ENCODE data around the gene AURKA. TPM values are rescaled to one million over a fixed set of nuclear protein-coding genes. Genes with fewer than 3 reads are reported as not detected.
"Not testable (repeated sequence)": the region's sequence is repeated elsewhere in the genome, so short reads cannot be mapped to it uniquely, and the experiment has no call there.

The AURKA gene
- total RNA-seq, 1 donor from 2014 or later = 42.3 TPM

GRCh38 chr20:56353356-56353755, 38.7 kb downstream of the AURKA start:
- intact Hi-C loops (cut with micrococcal nuclease) = no loop called here
- Mint-ChIP-seq H3K9me3 (no peaks in the 10 kb centered on the region), H3K36me3 (ENCODE audit: low read depth) (no peaks in the 10 kb centered on the region), H3K4me1 (peaks cover 3% of the 10 kb centered on the region), H3K27me3 (peaks cover 22% of the 10 kb centered on the region), H3K27ac (no peak overlapping the region), H3K4me3 (no peak overlapping the region)
- no peak for DNase-seq

DNA sequence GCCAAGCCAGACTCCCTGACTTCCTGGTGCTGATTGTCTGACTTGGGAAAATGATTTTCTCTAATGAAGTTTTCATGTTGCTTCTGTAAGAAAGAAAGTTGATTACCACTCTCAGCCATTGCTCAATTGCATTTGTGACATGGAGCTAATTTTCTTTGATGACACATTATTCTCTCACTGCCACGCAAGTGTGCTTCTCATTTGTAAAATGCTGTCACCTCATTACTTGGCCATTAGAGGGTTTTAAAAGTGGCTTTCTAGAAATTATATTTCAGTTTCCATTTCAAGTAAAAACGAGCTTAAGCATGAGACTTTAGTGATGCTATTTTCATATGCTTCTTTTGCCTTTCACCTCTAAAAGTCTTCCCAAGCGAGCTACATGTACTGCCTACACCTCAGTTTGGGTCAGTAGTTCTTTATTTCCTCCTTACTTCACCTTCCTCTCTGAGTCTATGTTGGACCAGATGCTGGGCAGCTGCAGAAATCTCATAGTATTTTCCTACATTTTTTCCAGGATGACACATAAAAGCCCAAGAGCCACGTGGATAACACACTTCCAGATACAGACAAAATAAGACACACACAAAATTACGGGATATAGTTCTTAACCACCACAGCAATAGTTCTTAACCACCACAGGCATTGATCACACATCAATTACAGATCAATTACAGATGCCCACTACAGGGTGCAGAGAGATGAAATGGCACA, 39.5 kb downstream of the AURKA start:
- Mint-ChIP-seq H3K4me1 (no peaks in the 10 kb centered on the region), H3K9me3 (no peaks in the 10 kb centered on the region), H3K27me3 (peaks cover 28% of the 10 kb centered on the region), H3K27ac (no peak overlapping the region), H3K36me3 (ENCODE audit: low read depth) (no peaks in the 10 kb centered on the region), H3K4me3 (no peak overlapping the region)
- intact Hi-C loops (cut with micrococcal nuclease) = no loop called here
- DNase-seq = no peak

GRCh38 chr20:56350842-56351241, 41.2 kb downstream of the AURKA start:
- no peak overlapping the region for H3K4me3 Mint-ChIP-seq
- DNase-seq = no peak
- H3K4me1 Mint-ChIP-seq = no peaks in the 10 kb centered on the region
- H3K27me3 Mint-ChIP-seq = peaks cover 27% of the 10 kb centered on the region
- intact Hi-C loops (cut with micrococcal nuclease) = no loop called here
- no peak overlapping the region for H3K27ac Mint-ChIP-seq
- no peaks in the 10 kb centered on the region for H3K36me3 Mint-ChIP-seq (ENCODE audit: low read depth)
- H3K9me3 Mint-ChIP-seq = no peaks in the 10 kb centered on the region

- Mint-ChIP-seq H3K27ac (no peak overlapping the region), H3K4me3 (no peak overlapping the region), H3K36me3 (ENCODE audit: low read depth) (no peaks in the 10 kb centered on the region), H3K4me1 (peaks cover 2% of the 10 kb centered on the region), H3K9me3 (no peaks in the 10 kb centered on the region), H3K27me3 (peaks cover 42% of the 10 kb centered on the region)
- no peak for DNase-seq
- intact Hi-C loops (cut with micrococcal nuclease) = no loop called here
Measured at GRCh38 chr20:56348746-56349145, 43.3 kb downstream of the AURKA start.

DNA sequence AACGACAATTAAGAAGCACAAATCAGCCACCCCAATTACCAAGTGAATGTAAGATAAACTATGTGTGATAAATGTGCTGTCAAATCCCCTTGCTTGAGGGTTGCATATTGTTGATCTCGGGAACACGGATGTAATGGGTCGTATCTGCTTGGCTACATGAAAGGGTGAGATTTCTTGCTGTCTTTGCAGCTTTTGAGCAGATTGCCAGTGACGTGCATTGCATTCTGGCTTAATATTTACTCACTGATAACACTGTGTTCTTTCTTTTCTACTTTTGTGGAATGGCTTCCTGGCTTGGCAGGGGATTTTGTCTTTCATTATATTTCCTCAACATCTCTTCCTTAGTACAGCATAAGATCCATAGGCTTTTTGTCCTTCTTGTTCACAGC, 43.7 kb downstream of the AURKA start:
- Mint-ChIP-seq H3K9me3 (no peaks in the 10 kb centered on the region), H3K36me3 (ENCODE audit: low read depth) (no peaks in the 10 kb centered on the region), H3K4me1 (peaks cover 2% of the 10 kb centered on the region), H3K27me3 (peaks cover 47% of the 10 kb centered on the region), H3K4me3 (no peak overlapping the region), H3K27ac (no peak overlapping the region)
- intact Hi-C loops (cut with micrococcal nuclease) = no loop called here
- no peak for DNase-seq

DNA sequence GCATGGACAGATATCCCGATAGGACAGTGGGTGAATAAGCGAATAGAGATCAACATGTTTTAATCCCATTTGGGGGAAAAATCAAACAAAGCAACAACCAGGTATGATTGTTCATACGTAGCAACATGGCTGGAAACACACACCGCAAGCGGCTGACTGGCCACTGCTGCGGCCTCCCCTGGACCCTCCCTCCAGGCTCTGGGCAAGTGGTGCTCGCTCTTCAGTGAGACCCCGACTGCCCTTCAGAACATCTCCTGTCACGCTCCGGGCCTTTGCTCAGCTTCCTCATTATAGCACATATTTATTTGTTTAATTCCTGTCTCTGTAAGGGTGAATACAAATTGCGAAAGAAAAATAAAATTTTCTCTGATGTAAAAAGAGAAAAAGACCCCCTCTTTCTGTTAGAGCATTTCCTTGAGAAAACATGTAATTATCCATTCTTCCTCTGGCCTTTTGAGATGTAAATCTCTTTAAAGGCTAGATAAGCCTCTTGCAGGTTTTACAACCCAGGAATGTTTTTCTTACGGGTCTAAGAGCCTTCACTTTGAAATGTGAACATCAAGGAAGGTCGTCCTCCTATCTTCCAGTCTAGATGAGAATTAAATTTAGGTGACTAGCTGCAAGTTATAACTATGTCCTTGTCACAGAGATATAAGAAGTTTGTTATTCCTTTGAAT, 44.2 kb downstream of the AURKA start:
- DNase-seq = no peak
- Mint-ChIP-seq H3K4me1 (peaks cover 2% of the 10 kb centered on the region), H3K36me3 (ENCODE audit: low read depth) (no peaks in the 10 kb centered on the region), H3K9me3 (no peaks in the 10 kb centered on the region), H3K4me3 (no peak overlapping the region), H3K27ac (no peak overlapping the region), H3K27me3 (peaks cover 52% of the 10 kb centered on the region)
- intact Hi-C loops (cut with micrococcal nuclease) = no loop called here

GRCh38 chr20:56345911-56346310, 46.1 kb downstream of the AURKA start:
- no peaks in the 10 kb centered on the region for H3K9me3 Mint-ChIP-seq
- H3K27me3 Mint-ChIP-seq = peaks cover 62% of the 10 kb centered on the region
- H3K27ac Mint-ChIP-seq = no peak overlapping the region
- H3K36me3 Mint-ChIP-seq (ENCODE audit: low read depth) = no peaks in the 10 kb centered on the region
- peaks cover 2% of the 10 kb centered on the region for H3K4me1 Mint-ChIP-seq
- intact Hi-C loops (cut with micrococcal nuclease) = no loop called here
- no peak overlapping the region for H3K4me3 Mint-ChIP-seq
- DNase-seq = no peak

GRCh38 chr20:56343861-56344381, 48.1 kb downstream of the AURKA start:
- Mint-ChIP-seq H3K9me3 (no peaks in the 10 kb centered on the region), H3K27me3 (peaks cover 75% of the 10 kb centered on the region)
- intact Hi-C loops (cut with micrococcal nuclease) = loop anchor here (2.0 kb wide), 1 partner anchor 95 kb away; the partner anchor contains the start of gene MC3R

DNA sequence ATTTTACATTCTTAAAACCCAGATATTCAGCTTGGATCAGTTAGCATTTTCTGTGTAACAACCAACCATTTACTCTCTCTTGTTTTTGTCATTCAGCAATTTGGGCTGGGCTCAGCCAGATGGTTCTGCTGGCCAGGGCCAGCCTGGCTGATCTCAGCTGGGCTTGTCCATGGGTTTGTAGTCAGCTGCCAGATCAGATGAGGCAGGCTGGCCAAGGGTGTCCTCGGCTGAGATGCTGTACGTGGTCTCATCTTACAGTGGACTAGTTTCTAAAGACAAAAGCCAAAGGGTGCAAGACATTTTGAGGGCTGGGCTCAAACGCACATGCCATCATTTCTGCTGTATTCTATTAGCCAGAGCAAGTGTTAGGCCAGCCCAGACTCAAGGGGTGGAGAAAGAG, 49.2 kb downstream of the AURKA start:
- H3K4me1 Mint-ChIP-seq = peaks cover 2% of the 10 kb centered on the region
- peaks cover 68% of the 10 kb centered on the region for H3K27me3 Mint-ChIP-seq
- no peak overlapping the region for H3K4me3 Mint-ChIP-seq
- intact Hi-C loops (cut with micrococcal nuclease) = loop anchor here (2.0 kb wide), 1 partner anchor 94 kb away; the partner anchor contains the start of gene MC3R
- H3K36me3 Mint-ChIP-seq (ENCODE audit: low read depth) = no peaks in the 10 kb centered on the region
- peak; percentile 38 for DNase-seq
- H3K27ac Mint-ChIP-seq = no peak overlapping the region
- no peaks in the 10 kb centered on the region for H3K9me3 Mint-ChIP-seq

More at GRCh38 chr20:56343861-56344381, 48.1 kb downstream of the AURKA start:
- H3K4me1 Mint-ChIP-seq = peaks cover 2% of the 10 kb centered on the region
- peak overlapping the region; percentile 18 for H3K4me3 Mint-ChIP-seq
- no peak overlapping the region for H3K27ac Mint-ChIP-seq
- no peaks in the 10 kb centered on the region for H3K36me3 Mint-ChIP-seq (ENCODE audit: low read depth)
- DNase-seq = peak; percentile 83

DNA sequence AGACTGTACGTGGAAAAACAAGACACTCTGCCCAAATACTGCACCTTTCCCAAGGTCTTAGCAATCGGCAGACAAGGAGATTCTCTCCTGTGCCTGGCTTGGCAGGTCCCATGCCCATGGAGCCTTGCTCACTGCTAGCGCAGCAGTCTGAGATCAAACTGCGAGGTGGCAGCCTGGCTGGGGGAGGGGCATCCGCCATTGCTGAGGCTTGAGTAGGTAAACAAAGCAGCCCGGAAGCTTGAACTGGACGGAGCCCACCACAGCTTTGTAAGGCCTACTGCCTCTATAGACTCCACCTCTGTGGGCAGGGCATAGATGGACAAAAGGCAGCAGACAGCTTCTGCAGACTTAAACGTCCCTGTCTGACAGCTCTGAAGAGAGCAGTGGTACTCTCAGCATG, 55.3 kb downstream of the AURKA start:
- H3K36me3 Mint-ChIP-seq (ENCODE audit: low read depth); H3K9me3 Mint-ChIP-seq; DNase-seq; H3K27ac Mint-ChIP-seq; H3K4me3 Mint-ChIP-seq; H3K4me1 Mint-ChIP-seq; intact Hi-C loops (cut with micrococcal nuclease): not testable (repeated sequence)
- peaks cover 25% of the 10 kb centered on the region for H3K27me3 Mint-ChIP-seq

GRCh38 chr20:56328861-56329260, 63.2 kb downstream of the AURKA start:
- intact Hi-C loops (cut with micrococcal nuclease) = no loop called here
- no peaks in the 10 kb centered on the region for H3K36me3 Mint-ChIP-seq (ENCODE audit: low read depth)
- no peaks in the 10 kb centered on the region for H3K9me3 Mint-ChIP-seq
- H3K27ac Mint-ChIP-seq = no peak overlapping the region
- peaks cover 4% of the 10 kb centered on the region for H3K27me3 Mint-ChIP-seq
- H3K4me3 Mint-ChIP-seq = no peak overlapping the region
- DNase-seq = peak; percentile 71
- H3K4me1 Mint-ChIP-seq = no peaks in the 10 kb centered on the region

- Mint-ChIP-seq H3K4me1 (no peaks in the 10 kb centered on the region), H3K27ac (no peak overlapping the region), H3K27me3 (peaks cover 2% of the 10 kb centered on the region), H3K4me3 (no peak overlapping the region), H3K36me3 (ENCODE audit: low read depth) (no peaks in the 10 kb centered on the region), H3K9me3 (no peaks in the 10 kb centered on the region)
- no peak for DNase-seq
- intact Hi-C loops (cut with micrococcal nuclease) = no loop called here
Measured at GRCh38 chr20:56324806-56325205, 67.2 kb downstream of the AURKA start.

DNA sequence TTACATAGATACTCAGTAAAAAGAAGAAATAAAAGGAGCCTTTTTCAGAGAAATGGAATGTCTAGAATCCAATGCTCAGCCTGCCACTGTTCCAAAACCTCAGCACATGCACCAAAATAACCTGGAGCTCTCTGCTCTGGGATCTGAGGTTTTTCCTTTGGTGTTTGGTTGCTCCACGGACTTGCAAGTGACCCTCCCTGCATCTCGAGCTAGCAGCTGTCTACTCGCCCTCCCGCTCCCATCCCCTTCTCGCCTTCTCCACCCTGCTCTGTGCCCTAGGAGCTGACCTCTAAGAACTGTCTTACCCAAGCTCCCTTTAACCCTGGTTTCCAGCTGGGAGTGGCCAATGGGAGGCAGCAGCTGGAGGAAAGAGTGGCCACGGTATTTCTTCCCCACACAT, 68.4 kb downstream of the AURKA start:
- no peak for DNase-seq
- Mint-ChIP-seq H3K9me3 (no peaks in the 10 kb centered on the region), H3K27me3 (peaks cover 8% of the 10 kb centered on the region), H3K36me3 (ENCODE audit: low read depth) (no peaks in the 10 kb centered on the region), H3K4me3 (no peak overlapping the region), H3K27ac (no peak overlapping the region), H3K4me1 (peaks cover 5% of the 10 kb centered on the region)
- intact Hi-C loops (cut with micrococcal nuclease) = no loop called here

GRCh38 chr20:56323206-56323605, 68.8 kb downstream of the AURKA start:
- no peak for DNase-seq

More at GRCh38 chr20:56323206-56323605, 68.8 kb downstream of the AURKA start:
- Mint-ChIP-seq H3K9me3 (no peaks in the 10 kb centered on the region), H3K36me3 (ENCODE audit: low read depth) (no peaks in the 10 kb centered on the region), H3K4me3 (no peak overlapping the region), H3K27ac (no peak overlapping the region), H3K27me3 (peaks cover 8% of the 10 kb centered on the region), H3K4me1 (peaks cover 5% of the 10 kb centered on the region)
- intact Hi-C loops (cut with micrococcal nuclease) = no loop called here
